Pancreas (tissue), 10 donors: ENCODE results near the gene NSUN2. TPM values are rescaled to one million over a fixed set of nuclear protein-coding genes. Genes with fewer than 3 reads are reported as not detected.
"Not testable (repeated sequence)": the region's sequence is repeated elsewhere in the genome, so short reads cannot be mapped to it uniquely, and the experiment has no call there.

Source experiments
- ATAC-seq, 4 donors: fragments of 200-7000 bp; cut with Tn5 transposase; one replicate each; pipeline versions ENCODE4 v1.8.0 to v1.9.1; 2020; ENCODE audit warnings: mild to moderate bottlenecking in 4 of 4, moderate library complexity in 4 of 4
- DNase-seq, 6 donors: peaks; one replicate each; pipeline ENCODE4 v3.0.0-alpha.2; 2020
- FAIRE-seq: peaks from 2 replicates; lab custom pipeline; 2012; peaks lifted over from hg19 to GRCh38; lab: Jason Lieb, UNC
- H3K27ac ChIP-seq, 4 donors: fragments of 200-600 bp; sonication (generic); 1 replicate in 3 of 4; 2 replicates in 1 of 4; pipeline versions ENCODE4 v1.5.0 to v1.8.0; 2020
- H3K27me3 ChIP-seq, 4 donors: fragments of 200-600 bp; one replicate each; pipeline ENCODE4 v1.8.0; 2021
- H3K36me3 ChIP-seq, 3 donors: fragments of 200-600 bp; sonication (generic) in 1 of 3; one replicate each; pipeline versions ENCODE4 v1.5.0 to v1.8.0; 2020 to 2021
- H3K4me1 ChIP-seq, 3 donors: fragments of 200-600 bp; one replicate each; pipeline ENCODE4 v1.8.0; 2021
- H3K4me3 ChIP-seq, 4 donors: fragments of 200-600 bp; sonication (generic) in 2 of 4; one replicate each; pipeline versions ENCODE4 v1.5.0 to v1.8.0; 2020 to 2021
- H3K9me3 ChIP-seq, 4 donors: fragments of 200-600 bp; one replicate each; pipeline ENCODE4 v1.8.0; 2021
- WGBS, 2 donors: extraction: QIAGEN DNeasy Blood & Tissue Kit; methylation state at CpG; one replicate each; pipeline ENCODE4 v1.1.7; 2013; 5-methylcytosine and 5-hydroxymethylcytosine counted together
- intact Hi-C, 3 donors: fragments of 100-400 bp; cut with DNase I; formaldehyde crosslinking; loops; one replicate each; pipeline versions ENCODE4 v1.11.1 to v1.14.2; 2022
- polyA plus RNA-seq, 2 donors: library from polyadenylated mRNA; stranded (reverse); fragments of 200-250 nt; gene quantifications; one replicate each; pipeline ENCODE4 v1.2.3, GENCODE V29; 2013
- total RNA-seq, 6 donors: library from RNA; stranded (reverse); fragmentation: NEBNext Ultra II Directional in 4 of 6; extraction: Animal tissue kit (Norgen Biotek cat#: 25700) in 4 of 6; gene quantifications; one replicate each; pipeline versions ENCODE4 v1.2.1 to v1.2.4, GENCODE V29; 2021 to 2023
- TF ChIP-seq, protein P1 (sequence below), 4 donors: fragments of 200-600 bp; sonication (generic) in 3 of 4; IDR thresholded peaks; one replicate each; pipeline versions ENCODE4 v1.5.0 to v1.8.0; 2021; ENCODE audit warnings: antibody characterized with exemption in 4 of 4
- donor health status: healthy with polysubstance abuse.
- donor health status: DM: no; HTN: no; CAD: no; lungs with moderate emphysema.
- donor health status: DM: no; HTN: no; CAD: no.
- donor health status: control.
- donor health status: control.
- donor health status: Bipolar disorder and iron deficiency.
- donor health status: DM: yes; HTN: yes; CAD: no.
- donor health status: DM: no; HTN: no; CAD: no.
- donor health status: DM: no; HTN: no; CAD: no.
- donor health status: DM: yes; HTN: yes; CAD: no.

Gene NSUN2
- total and polyA plus RNA-seq, 8 donors, result 15.6 to 56.4 (median 20.0) TPM

DNA sequence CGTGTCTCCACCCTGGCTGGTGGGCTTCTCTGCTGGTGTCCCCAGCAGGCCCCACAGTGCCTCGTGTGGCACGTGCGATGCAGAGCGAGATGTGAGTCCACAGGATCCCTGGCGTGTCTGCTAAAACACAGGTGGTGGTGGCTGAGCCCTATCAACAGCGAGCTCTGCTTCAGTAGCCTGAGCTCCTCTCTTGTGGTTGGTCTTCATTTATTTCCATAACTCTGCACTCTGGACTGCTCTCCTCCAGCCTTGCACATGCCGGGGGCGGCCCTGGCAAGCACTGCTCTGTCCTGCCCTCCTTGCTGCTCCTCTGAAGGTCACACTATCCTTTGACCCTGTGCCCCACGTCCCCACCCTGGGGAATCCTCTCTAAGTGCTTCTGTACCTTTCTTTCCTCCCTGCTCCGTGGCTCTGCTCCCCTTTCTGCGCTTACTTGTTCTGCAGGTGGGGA is 59.2 kb downstream of the NSUN2 start:
- no peaks in the 10 kb centered on the region for H3K9me3 ChIP-seq
- no peaks in the 10 kb centered on the region for H3K4me1 ChIP-seq
- ATAC-seq (no peak), DNase-seq (peak in 1 of 6 donors; percentile 2), FAIRE-seq (no peak)
- no peaks in the 10 kb centered on the region for H3K36me3 ChIP-seq
- no peaks in the 10 kb centered on the region for H3K27me3 ChIP-seq
- TF ChIP-seq, protein P1, sequence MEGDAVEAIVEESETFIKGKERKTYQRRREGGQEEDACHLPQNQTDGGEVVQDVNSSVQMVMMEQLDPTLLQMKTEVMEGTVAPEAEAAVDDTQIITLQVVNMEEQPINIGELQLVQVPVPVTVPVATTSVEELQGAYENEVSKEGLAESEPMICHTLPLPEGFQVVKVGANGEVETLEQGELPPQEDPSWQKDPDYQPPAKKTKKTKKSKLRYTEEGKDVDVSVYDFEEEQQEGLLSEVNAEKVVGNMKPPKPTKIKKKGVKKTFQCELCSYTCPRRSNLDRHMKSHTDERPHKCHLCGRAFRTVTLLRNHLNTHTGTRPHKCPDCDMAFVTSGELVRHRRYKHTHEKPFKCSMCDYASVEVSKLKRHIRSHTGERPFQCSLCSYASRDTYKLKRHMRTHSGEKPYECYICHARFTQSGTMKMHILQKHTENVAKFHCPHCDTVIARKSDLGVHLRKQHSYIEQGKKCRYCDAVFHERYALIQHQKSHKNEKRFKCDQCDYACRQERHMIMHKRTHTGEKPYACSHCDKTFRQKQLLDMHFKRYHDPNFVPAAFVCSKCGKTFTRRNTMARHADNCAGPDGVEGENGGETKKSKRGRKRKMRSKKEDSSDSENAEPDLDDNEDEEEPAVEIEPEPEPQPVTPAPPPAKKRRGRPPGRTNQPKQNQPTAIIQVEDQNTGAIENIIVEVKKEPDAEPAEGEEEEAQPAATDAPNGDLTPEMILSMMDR (IDR thresholded peaks at IDR 0.05), result no peak
- WGBS, 2 donors, result 35 to 51% methylated on average over 12 of the region's 12 CpGs
- intact Hi-C loops, result no loop called here
- no peak overlapping the region for H3K4me3 ChIP-seq
- no peak overlapping the region for H3K27ac ChIP-seq

DNA sequence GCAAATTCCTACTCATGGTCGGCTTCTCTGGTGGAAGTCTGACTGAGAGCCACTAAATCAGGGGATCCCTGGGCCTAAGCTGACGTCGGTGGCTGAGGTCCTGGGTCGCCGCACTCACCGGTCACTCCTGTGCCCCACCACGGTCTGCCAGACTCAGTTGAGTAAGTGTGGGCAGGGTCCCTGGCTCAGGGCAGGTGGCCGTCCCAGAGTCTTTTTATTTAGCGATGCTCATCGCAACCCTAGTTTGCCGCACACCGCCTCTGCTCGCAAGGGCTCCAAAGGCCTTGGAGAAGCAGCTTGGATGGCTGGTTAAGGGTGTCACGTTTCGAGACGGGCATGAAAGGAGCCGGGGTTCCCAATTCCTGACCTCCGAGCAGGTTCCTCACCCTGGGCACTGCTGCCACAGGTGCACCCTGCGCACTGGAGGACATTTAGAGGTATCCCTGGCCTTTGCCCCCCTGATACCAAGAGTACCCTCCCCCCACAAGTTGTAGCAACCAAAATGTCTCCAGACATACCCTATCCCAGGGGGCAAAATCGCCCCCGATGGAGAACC is 59.9 kb downstream of the NSUN2 start:
- Histone ChIP-seq H3K27me3 (no peaks in the 10 kb centered on the region), H3K9me3 (no peaks in the 10 kb centered on the region), H3K4me3 (no peak overlapping the region), H3K36me3 (no peaks in the 10 kb centered on the region), H3K4me1 (no peaks in the 10 kb centered on the region), H3K27ac (no peak overlapping the region)
- WGBS, 2 donors, result 69 to 74% methylated on average over 21 of the region's 21 CpGs
- DNase-seq (peak in 1 of 6 donors; percentile 7), FAIRE-seq (no peak), ATAC-seq (no peak)
- intact Hi-C loops, result no loop called here
- TF ChIP-seq, protein P1 (IDR thresholded peaks at IDR 0.05), result no peak

DNA sequence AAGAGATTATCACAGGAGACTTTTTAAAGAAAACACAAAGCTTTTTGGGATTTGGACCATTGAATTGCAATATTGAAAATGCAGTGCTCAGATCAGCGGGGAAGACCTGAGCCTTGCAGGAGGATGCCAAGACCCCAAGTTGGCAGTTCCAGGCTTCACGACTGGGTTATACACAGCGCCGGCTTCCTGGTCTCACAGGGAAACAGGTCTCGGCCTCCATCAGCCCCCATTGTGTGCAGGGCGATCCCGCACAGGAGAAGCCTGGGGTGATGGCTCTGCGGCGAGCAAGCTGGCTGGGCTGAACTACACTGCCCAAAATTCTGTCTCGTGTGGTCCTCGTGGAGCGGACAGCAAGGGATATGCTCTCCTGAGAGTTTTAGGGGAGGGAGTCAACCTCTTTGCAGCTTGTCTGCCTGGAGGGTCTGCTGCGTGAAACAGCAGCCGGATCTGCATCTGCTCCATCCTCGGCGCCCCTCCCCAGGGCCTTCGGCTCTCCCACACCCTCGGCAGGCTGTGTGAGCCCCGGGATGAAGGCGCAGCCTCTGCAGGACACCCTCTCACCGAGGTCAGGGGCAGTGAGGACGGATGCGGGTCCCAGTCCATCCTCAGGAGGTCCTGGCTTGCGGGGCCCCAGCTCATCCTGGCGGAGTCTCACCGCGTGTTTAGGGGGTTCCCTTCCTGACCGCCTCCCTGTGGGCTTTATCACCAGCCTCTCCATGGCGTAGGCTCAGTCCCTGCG is 60.6 kb downstream of the NSUN2 start:
- intact Hi-C loops, result no loop called here
- Histone ChIP-seq H3K4me3 (no peak overlapping the region), H3K4me1 (no peaks in the 10 kb centered on the region), H3K36me3 (no peaks in the 10 kb centered on the region), H3K27me3 (no peaks in the 10 kb centered on the region), H3K27ac (no peak overlapping the region), H3K9me3 (no peaks in the 10 kb centered on the region)
- DNase-seq (peak in 1 of 6 donors; percentile 5), ATAC-seq (no peak), FAIRE-seq (no peak)
- TF ChIP-seq, protein P1 (IDR thresholded peaks at IDR 0.05), result no peak
- WGBS, 2 donors, result 61 to 68% methylated on average over 30 of the region's 30 CpGs

DNA sequence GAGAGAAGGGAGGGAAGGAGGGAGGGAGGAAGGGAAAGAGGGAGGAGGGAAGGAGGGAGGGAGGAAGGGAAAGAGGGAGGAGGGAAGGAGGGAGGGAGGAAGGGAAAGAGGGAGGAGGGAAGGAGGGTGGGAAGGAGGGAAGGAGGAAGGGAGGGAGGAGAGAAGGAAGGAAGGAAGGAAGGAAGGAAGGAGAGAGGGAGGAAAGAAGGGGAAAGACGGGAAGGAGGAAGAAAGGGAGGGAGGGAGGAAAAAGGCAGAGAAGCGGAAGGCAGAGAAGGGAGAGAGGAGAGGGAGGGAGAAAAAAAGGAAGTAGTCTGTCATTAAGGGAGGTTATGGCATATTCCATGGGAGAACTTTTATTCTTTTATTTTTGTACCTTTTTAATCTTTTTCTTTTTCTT is 61.2 kb downstream of the NSUN2 start:
- 48 to 61% methylated on average over 2 of the region's 2 CpGs for WGBS, 2 donors
- H3K4me1 ChIP-seq, DNase-seq, ATAC-seq, H3K4me3 ChIP-seq, H3K27me3 ChIP-seq, intact Hi-C loops, FAIRE-seq, H3K27ac ChIP-seq, H3K36me3 ChIP-seq, H3K9me3 ChIP-seq: not testable (repeated sequence)

DNA sequence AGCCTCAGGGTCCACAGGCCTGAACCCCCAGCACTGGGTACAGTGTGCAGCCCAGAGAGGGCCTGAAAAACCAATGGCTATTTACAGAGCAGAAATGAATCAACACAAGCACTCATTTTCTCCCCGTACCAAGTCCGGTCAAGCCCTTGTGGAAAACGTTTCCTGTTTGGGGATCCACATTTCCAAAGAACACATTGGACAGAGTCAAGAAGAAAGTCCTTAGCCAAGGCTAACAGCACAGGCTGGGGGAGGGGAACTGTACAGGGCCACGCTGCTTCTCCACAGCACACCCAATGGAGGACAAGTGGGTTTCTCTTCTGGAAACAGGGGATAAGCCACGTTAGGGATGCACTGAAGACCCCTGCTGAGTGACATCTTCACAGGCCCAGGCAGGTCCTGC is 62.3 kb downstream of the NSUN2 start:
- H3K4me3 ChIP-seq, result no peak overlapping the region
- FAIRE-seq (no peak), DNase-seq (peak in 1 of 6 donors; percentile 3), ATAC-seq (no peak)
- WGBS, 2 donors, result 52 to 62% methylated on average over 5 of the region's 5 CpGs
- TF ChIP-seq, protein P1 (IDR thresholded peaks at IDR 0.05), result no peak
- H3K9me3 ChIP-seq, result no peaks in the 10 kb centered on the region
- H3K27me3 ChIP-seq, result no peaks in the 10 kb centered on the region
- intact Hi-C loops, result no loop called here
- H3K27ac ChIP-seq, result no peak overlapping the region
- H3K4me1 ChIP-seq, result no peaks in the 10 kb centered on the region
- H3K36me3 ChIP-seq, result no peaks in the 10 kb centered on the region
